HUES48 (cell line): ENCODE measurements around the gene KRTAP12-3.
"Not testable (repeated sequence)": the region's sequence is repeated elsewhere in the genome, so short reads cannot be mapped to it uniquely, and the experiment has no call there.

ENCODE experiments used
- H3K27ac ChIP-seq: one replicate; pipeline ENCODE4 v1.7.0; 2013; ENCODE audit warnings: low read depth, low read length, inconsistent platforms
- H3K27me3 ChIP-seq: 2 replicates; pipeline ENCODE4 v1.6.1; 2013; ENCODE audit warnings: mild to moderate bottlenecking, low read length; ENCODE audit not compliant: control insufficient read depth, insufficient read depth
- H3K36me3 ChIP-seq: 2 replicates; pipeline ENCODE4 v1.6.1; 2013; ENCODE audit warnings: low read length; ENCODE audit not compliant: control insufficient read depth, insufficient read depth
- H3K4me1 ChIP-seq: 2 replicates; pipeline ENCODE4 v1.6.1; 2013; ENCODE audit warnings: mild to moderate bottlenecking, low read length; ENCODE audit not compliant: control insufficient read depth, insufficient read depth
- H3K4me3 ChIP-seq: 2 replicates; pipeline ENCODE4 v1.5.1; 2013; ENCODE audit warnings: mild to moderate bottlenecking, low read depth, low read length
- H3K9ac ChIP-seq: 2 replicates; pipeline ENCODE4 v1.6.1; 2013; ENCODE audit warnings: mild to moderate bottlenecking, low read depth, low read length, moderate library complexity
- H3K9me3 ChIP-seq: 2 replicates; pipeline ENCODE4 v1.6.1; 2013; ENCODE audit warnings: low read length; ENCODE audit not compliant: control insufficient read depth, insufficient read depth

The KRTAP12-3 gene

GRCh38 chr21:44657635-44658540 is at the start of gene KRTAP12-3:
Gene KRTAP12-3 (plus strand): TSS chr21:44657932. CDS start chr21:44657980, 48 bp downstream.
- H3K27ac ChIP-seq: no peak within 1 kb of the TSS
- no peak within 1 kb of the TSS for H3K4me3 ChIP-seq
- no peak within 1 kb of the TSS for H3K9ac ChIP-seq
- H3K4me1 ChIP-seq: peaks cover 18% of the 10 kb centered on the region
- H3K36me3 ChIP-seq: no peaks in the 10 kb centered on the region
- no peaks in the 10 kb centered on the region for H3K9me3 ChIP-seq
- H3K27me3 ChIP-seq: no peaks in the 10 kb centered on the region

GRCh38 chr21:44609193-44609592 is 48.5 kb upstream of the KRTAP12-3 start:
- no peaks in the 10 kb centered on the region for H3K27me3 ChIP-seq
- no peaks in the 10 kb centered on the region for H3K4me1 ChIP-seq
- H3K9me3 ChIP-seq: peaks cover 12% of the 10 kb centered on the region; the same call in 1 of the 2 replicates
- no peak overlapping the region for H3K27ac ChIP-seq
- no peak overlapping the region for H3K4me3 ChIP-seq
- no peaks in the 10 kb centered on the region for H3K36me3 ChIP-seq
- no peak overlapping the region for H3K9ac ChIP-seq

- not testable (repeated sequence) for H3K9ac ChIP-seq, H3K4me1 ChIP-seq, H3K4me3 ChIP-seq
Observed at GRCh38 chr21:44610157-44610843, 47.4 kb upstream of the KRTAP12-3 start.

GRCh38 chr21:44611551-44611950 is 46.2 kb upstream of the KRTAP12-3 start:
- Histone ChIP-seq H3K9me3 (peaks cover 12% of the 10 kb centered on the region; the same call in 1 of the 2 replicates), H3K4me1 (no peaks in the 10 kb centered on the region; the same call in 1 of the 2 replicates), H3K36me3 (no peaks in the 10 kb centered on the region), H3K27me3 (no peaks in the 10 kb centered on the region), H3K9ac (no peak overlapping the region), H3K4me3 (no peak overlapping the region), H3K27ac (no peak overlapping the region)

More at GRCh38 chr21:44610157-44610843, 47.4 kb upstream of the KRTAP12-3 start:
- not testable (repeated sequence) for H3K27ac ChIP-seq, H3K36me3 ChIP-seq, H3K27me3 ChIP-seq
- peaks cover 12% of the 10 kb centered on the region; the same call in 1 of the 2 replicates for H3K9me3 ChIP-seq

- H3K27ac ChIP-seq: no peak within 1 kb of the TSS
- H3K9me3 ChIP-seq: peaks cover 12% of the 10 kb centered on the region; the same call in 1 of the 2 replicates
- H3K27me3 ChIP-seq: no peaks in the 10 kb centered on the region
- H3K4me1 ChIP-seq: no peaks in the 10 kb centered on the region; the same call in 1 of the 2 replicates
- no peaks in the 10 kb centered on the region for H3K36me3 ChIP-seq
- H3K4me3 ChIP-seq: no peak within 1 kb of the TSS
- no peak within 1 kb of the TSS for H3K9ac ChIP-seq
Observed at GRCh38 chr21:44612029-44612486, 45.7 kb upstream of the KRTAP12-3 start, which contains the start of gene KRTAP10-8. Gene KRTAP10-8 (plus strand): TSS chr21:44612079. CDS start chr21:44612101, 22 bp downstream.

- Histone ChIP-seq H3K27ac (no peak overlapping the region), H3K27me3 (no peaks in the 10 kb centered on the region), H3K9ac (no peak overlapping the region), H3K4me3 (no peak overlapping the region), H3K36me3 (no peaks in the 10 kb centered on the region), H3K4me1 (no peaks in the 10 kb centered on the region; the same call in 1 of the 2 replicates), H3K9me3 (peaks cover 12% of the 10 kb centered on the region; the same call in 1 of the 2 replicates)
Observed at GRCh38 chr21:44612669-44613229, 45.0 kb upstream of the KRTAP12-3 start.

GRCh38 chr21:44613386-44614155 is 44.2 kb upstream of the KRTAP12-3 start:
- Histone ChIP-seq H3K27ac (no peak overlapping the region), H3K27me3 (no peaks in the 10 kb centered on the region), H3K4me3 (no peak overlapping the region)

GRCh38 chr21:44614161-44614631 is 43.5 kb upstream of the KRTAP12-3 start:
- Histone ChIP-seq H3K4me3 (no peak overlapping the region), H3K4me1 (no peaks in the 10 kb centered on the region; the same call in 1 of the 2 replicates), H3K9me3 (peaks cover 12% of the 10 kb centered on the region; the same call in 1 of the 2 replicates), H3K9ac (no peak overlapping the region), H3K27me3 (no peaks in the 10 kb centered on the region), H3K36me3 (no peaks in the 10 kb centered on the region), H3K27ac (no peak overlapping the region)

More at GRCh38 chr21:44613386-44614155, 44.2 kb upstream of the KRTAP12-3 start:
- Histone ChIP-seq H3K9ac (no peak overlapping the region), H3K4me1 (no peaks in the 10 kb centered on the region; the same call in 1 of the 2 replicates), H3K9me3 (peaks cover 12% of the 10 kb centered on the region; the same call in 1 of the 2 replicates), H3K36me3 (no peaks in the 10 kb centered on the region)

GRCh38 chr21:44614961-44615391 is 42.8 kb upstream of the KRTAP12-3 start:
- Histone ChIP-seq H3K4me1 (no peaks in the 10 kb centered on the region; the same call in 1 of the 2 replicates), H3K36me3 (no peaks in the 10 kb centered on the region), H3K27ac (no peak overlapping the region), H3K9ac (no peak overlapping the region), H3K27me3 (no peaks in the 10 kb centered on the region), H3K9me3 (peaks cover 13% of the 10 kb centered on the region), H3K4me3 (no peak overlapping the region)

GRCh38 chr21:44615466-44615865 is 42.3 kb upstream of the KRTAP12-3 start:
- Histone ChIP-seq H3K27me3 (no peaks in the 10 kb centered on the region), H3K27ac (no peak overlapping the region), H3K36me3 (no peaks in the 10 kb centered on the region), H3K9me3 (peaks cover 11% of the 10 kb centered on the region), H3K9ac (no peak overlapping the region), H3K4me3 (no peak overlapping the region), H3K4me1 (no peaks in the 10 kb centered on the region; the same call in 1 of the 2 replicates)
